Forelimb muscle (tissue), 1 donor: ENCODE data around the gene TNK1. TPM values are rescaled to one million over a fixed set of nuclear protein-coding genes. Genes with fewer than 3 reads are reported as not detected.

Source experiments
- DNase-seq: peaks from one replicate; pipeline ENCODE4 v3.0.0-alpha.2; 2013; ENCODE audit warnings: low read depth
- polyA plus RNA-seq: library from polyadenylated mRNA; unstranded; fragments of 120-200 nt; gene quantifications from one replicate; pipeline ENCODE4 v1.2.1, GENCODE V29; 2013; ENCODE audit not compliant: insufficient read length

Gene TNK1
- polyA plus RNA-seq, 1 donor, result 0.71 TPM

GRCh38 chr17:7435676-7436555 lies 55.0 kb downstream of the TNK1 start:
- DNase-seq, result no peak

GRCh38 chr17:7436556-7437368 lies 55.9 kb downstream of the TNK1 start:
- no peak for DNase-seq

- no peak for DNase-seq
Observed at GRCh38 chr17:7437369-7437863, 56.5 kb downstream of the TNK1 start.

DNA sequence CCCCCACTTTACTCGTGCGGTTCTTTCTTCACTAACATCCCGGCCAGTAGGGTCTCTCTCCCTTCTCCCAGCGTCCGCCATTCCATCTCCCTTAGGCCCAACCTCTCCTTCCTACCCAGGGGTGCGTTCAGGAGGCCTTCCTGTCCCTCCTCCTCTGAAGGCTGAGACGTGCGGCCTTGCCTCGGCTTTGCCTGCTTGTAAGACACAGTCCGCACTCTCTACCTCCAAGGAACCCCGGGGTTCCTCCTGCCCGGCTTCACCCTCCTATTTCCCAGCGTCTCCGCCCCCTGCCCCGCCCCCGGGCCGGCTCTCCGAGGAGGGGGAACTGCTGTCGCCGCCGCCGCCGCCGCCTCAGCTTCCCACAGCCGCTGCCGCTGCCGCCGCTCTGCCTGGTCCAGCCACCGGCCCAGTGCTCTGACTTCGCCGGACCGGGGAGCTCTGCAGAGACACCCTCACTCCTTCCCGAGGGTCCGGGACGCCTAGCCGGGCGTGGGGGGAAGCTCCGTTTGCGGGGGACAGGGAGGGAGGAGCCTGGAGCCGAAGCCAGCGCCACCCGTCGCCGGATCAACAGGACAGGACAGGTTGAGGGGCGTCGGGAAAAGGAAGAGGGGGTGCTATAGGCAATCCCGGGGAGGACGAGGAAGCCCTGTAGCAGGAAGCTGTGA lies 57.2 kb downstream of the TNK1 start:
- no peak for DNase-seq

- no peak for DNase-seq
Observed at GRCh38 chr17:7438656-7439460, 58.0 kb downstream of the TNK1 start.

Other genes starting within 250 kb of the TNK1 start
- gene ASGR1, start 201.7 kb upstream of the TNK1 start, polyA plus RNA-seq, result 2.3 TPM
- 18.0 TPM for gene DLG4, start 161.3 kb upstream of the TNK1 start, polyA plus RNA-seq
- 243 TPM for gene ACADVL, start 161.2 kb upstream of the TNK1 start, polyA plus RNA-seq
- 36.2 TPM for gene DVL2, start 146.6 kb upstream of the TNK1 start, polyA plus RNA-seq
- gene PHF23, start 141.6 kb upstream of the TNK1 start, polyA plus RNA-seq, result 35.7 TPM
- 246 TPM for gene GABARAP, start 138.6 kb upstream of the TNK1 start, polyA plus RNA-seq
- 187 TPM for gene CTDNEP1, start 129.4 kb upstream of the TNK1 start, polyA plus RNA-seq
- 48.5 TPM for gene ELP5, start 128.9 kb upstream of the TNK1 start, polyA plus RNA-seq
- gene CLDN7, start 118.6 kb upstream of the TNK1 start, polyA plus RNA-seq, result 0.99 TPM
- gene SLC2A4, start 99.4 kb upstream of the TNK1 start, polyA plus RNA-seq, result 39.2 TPM
- gene YBX2, start 86.5 kb upstream of the TNK1 start, polyA plus RNA-seq, result 2.4 TPM
- 281 TPM for gene EIF5A, start 73.5 kb upstream of the TNK1 start, polyA plus RNA-seq
- 60.5 TPM for gene GPS2, start 65.7 kb upstream of the TNK1 start, polyA plus RNA-seq
- 18.7 TPM for gene NEURL4, start 51.8 kb upstream of the TNK1 start, polyA plus RNA-seq
- 11.3 TPM for gene ACAP1, start 44.6 kb upstream of the TNK1 start, polyA plus RNA-seq
- 6.5 TPM for gene KCTD11, start 28.9 kb upstream of the TNK1 start, polyA plus RNA-seq
- not detected for gene TMEM95, start 25.9 kb upstream of the TNK1 start, polyA plus RNA-seq
- gene PLSCR3, start 13.4 kb downstream of the TNK1 start, polyA plus RNA-seq, result 27.7 TPM
- gene TMEM256, start 23.0 kb downstream of the TNK1 start, polyA plus RNA-seq, result 55.6 TPM
- gene NLGN2, start 26.8 kb downstream of the TNK1 start, polyA plus RNA-seq, result 24.5 TPM
- gene SPEM1, start 39.2 kb downstream of the TNK1 start, polyA plus RNA-seq, result not detected
- gene SPEM2, start 44.5 kb downstream of the TNK1 start, polyA plus RNA-seq, result not detected
- gene SPEM3, start 47.8 kb downstream of the TNK1 start, polyA plus RNA-seq, result not detected
- gene TMEM102, start 54.3 kb downstream of the TNK1 start, polyA plus RNA-seq, result 0.87 TPM
- 1.4 TPM for gene FGF11, start 58.4 kb downstream of the TNK1 start, polyA plus RNA-seq
- 89.3 TPM for gene CHRNB1, start 64.0 kb downstream of the TNK1 start, polyA plus RNA-seq
- 25.1 TPM for gene ZBTB4, start 98.5 kb downstream of the TNK1 start, polyA plus RNA-seq
- 0.15 TPM for gene SLC35G6, start 100.4 kb downstream of the TNK1 start, polyA plus RNA-seq
- 53.3 TPM for gene POLR2A, start 103.3 kb downstream of the TNK1 start, polyA plus RNA-seq
- gene TNFSF12, start 168.0 kb downstream of the TNK1 start, polyA plus RNA-seq, result 25.8 TPM
- 2.6 TPM for gene TNFSF13, start 177.7 kb downstream of the TNK1 start, polyA plus RNA-seq
- gene SENP3, start 180.8 kb downstream of the TNK1 start, polyA plus RNA-seq, result 31.7 TPM
- gene CD68, start 198.5 kb downstream of the TNK1 start, polyA plus RNA-seq, result 25.6 TPM
- gene MPDU1, start 202.8 kb downstream of the TNK1 start, polyA plus RNA-seq, result 43.1 TPM
- 1.7 TPM for gene SOX15, start 209.0 kb downstream of the TNK1 start, polyA plus RNA-seq
- gene FXR2, start 233.8 kb downstream of the TNK1 start, polyA plus RNA-seq, result 38.5 TPM
- 61.7 TPM for gene SAT2, start 246.7 kb downstream of the TNK1 start, polyA plus RNA-seq
- gene SHBG, start 249.0 kb downstream of the TNK1 start, polyA plus RNA-seq, result 0.51 TPM